KMS-11 (cell line): ENCODE measurements around the gene USP34.

ENCODE experiments used
- H2AFZ ChIP-seq: fragments of 200-600 bp; sonication (generic); 2 replicates; pipeline ENCODE4 v1.6.1; 2016; ENCODE audit warnings: antibody characterized with exemption, mixed run types, low read depth
- H3K27ac ChIP-seq: fragments of 200-600 bp; sonication (generic); 2 replicates; pipeline ENCODE4 v1.6.1; 2016; ENCODE audit warnings: mild to moderate bottlenecking, mixed run types
- H3K27me3 ChIP-seq: fragments of 200-600 bp; sonication (generic); 2 replicates; pipeline ENCODE4 v1.6.1; 2017; ENCODE audit warnings: mild to moderate bottlenecking, low read depth, mixed run types, moderate library complexity; ENCODE audit not compliant: insufficient read depth
- H3K36me3 ChIP-seq: fragments of 200-600 bp; sonication (generic); 2 replicates; pipeline ENCODE4 v1.6.1; 2017; ENCODE audit warnings: mild to moderate bottlenecking, mixed run types; ENCODE audit not compliant: insufficient read depth
- H3K4me1 ChIP-seq: fragments of 200-600 bp; sonication (generic); 2 replicates; pipeline ENCODE4 v1.6.1; 2016; ENCODE audit warnings: mild to moderate bottlenecking, low read depth, mixed run types; ENCODE audit not compliant: poor library complexity, severe bottlenecking
- H3K4me2 ChIP-seq: fragments of 200-600 bp; sonication (generic); 2 replicates; pipeline ENCODE4 v1.7.0; 2016; ENCODE audit warnings: mild to moderate bottlenecking, mixed run types
- H3K4me3 ChIP-seq: fragments of 200-600 bp; sonication (generic); IDR thresholded peaks from 2 replicates; pipeline ENCODE4 v1.6.1; 2017; ENCODE audit warnings: low read depth, low read length, mixed read lengths; ENCODE audit not compliant: insufficient read depth
- H3K79me2 ChIP-seq: fragments of 200-600 bp; sonication (generic); 2 replicates; pipeline ENCODE4 v1.6.1; 2016; ENCODE audit warnings: low read depth, mixed run types; ENCODE audit not compliant: insufficient read depth
- H3K9ac ChIP-seq: fragments of 200-600 bp; sonication (generic); 2 replicates; pipeline ENCODE4 v1.6.1; 2016; ENCODE audit warnings: mild to moderate bottlenecking, mixed run types
- H4K20me1 ChIP-seq: fragments of 200-600 bp; sonication (generic); 2 replicates; pipeline ENCODE4 v1.6.1; 2016; ENCODE audit warnings: mild to moderate bottlenecking, mixed run types; ENCODE audit not compliant: insufficient read depth
- CTCF ChIP-seq: fragments of 200-600 bp; sonication (generic); conservative IDR thresholded peaks from 2 replicates; pipeline ENCODE4 v1.6.1; 2017; ENCODE audit warnings: low read depth, mild to moderate bottlenecking, antibody characterized with exemption, low read length, moderate library complexity, mixed read lengths

USP34 gene

DNA sequence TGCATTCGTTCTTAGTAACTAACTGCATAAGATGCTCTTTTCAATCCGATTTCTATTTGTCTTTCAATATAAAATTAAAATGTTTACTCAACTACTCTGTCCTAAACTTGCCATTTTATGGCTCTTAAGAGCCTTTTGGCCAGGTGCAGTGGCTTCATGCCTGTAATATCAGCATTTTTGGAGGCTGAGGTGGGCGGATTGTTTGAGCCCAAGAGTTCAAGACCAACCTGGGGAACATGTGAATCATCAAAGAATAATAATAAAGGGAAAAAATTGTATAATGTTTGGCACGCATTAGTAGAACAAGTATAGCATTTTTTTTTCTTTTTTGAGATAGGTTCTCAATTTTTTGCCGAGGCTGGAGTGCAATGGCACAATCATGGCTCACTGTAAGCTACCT lies 216.4 kb downstream of the USP34 start:
- Histone ChIP-seq H3K79me2 (no peaks in the 10 kb centered on the region), H4K20me1 (no peaks in the 10 kb centered on the region), H3K27me3 (no peaks in the 10 kb centered on the region), H2AFZ (no peak overlapping the region), H3K27ac (no peak overlapping the region), H3K4me3 (no peak overlapping the region), H3K4me2 (no peak overlapping the region), H3K4me1 (no peaks in the 10 kb centered on the region), H3K36me3 (peaks cover 4% of the 10 kb centered on the region; the same call in 1 of the 2 replicates), H3K9ac (no peak overlapping the region)
- TF ChIP-seq CTCF, result no peak

GRCh38 chr2:61253136-61253535 lies 217.8 kb downstream of the USP34 start:
- no peaks in the 10 kb centered on the region for H3K79me2 ChIP-seq
- H3K27ac ChIP-seq, result no peak overlapping the region
- no peak overlapping the region for H3K4me2 ChIP-seq
- H3K9ac ChIP-seq, result no peak overlapping the region
- H3K27me3 ChIP-seq, result no peaks in the 10 kb centered on the region
- H3K4me3 ChIP-seq, result no peak overlapping the region
- peaks cover 4% of the 10 kb centered on the region; the same call in 1 of the 2 replicates for H3K36me3 ChIP-seq
- H2AFZ ChIP-seq, result no peak overlapping the region
- H4K20me1 ChIP-seq, result no peaks in the 10 kb centered on the region
- H3K4me1 ChIP-seq, result no peaks in the 10 kb centered on the region
- no peak for TF ChIP-seq CTCF

GRCh38 chr2:61252031-61252430 lies 218.9 kb downstream of the USP34 start:
- TF ChIP-seq CTCF, result no peak
- Histone ChIP-seq H3K36me3 (peaks cover under 1% of the 10 kb centered on the region; the same call in 1 of the 2 replicates), H3K27ac (no peak overlapping the region), H3K4me3 (no peak overlapping the region), H4K20me1 (no peaks in the 10 kb centered on the region), H3K4me1 (no peaks in the 10 kb centered on the region), H2AFZ (no peak overlapping the region), H3K9ac (no peak overlapping the region), H3K79me2 (no peaks in the 10 kb centered on the region), H3K4me2 (no peak overlapping the region), H3K27me3 (no peaks in the 10 kb centered on the region)

DNA sequence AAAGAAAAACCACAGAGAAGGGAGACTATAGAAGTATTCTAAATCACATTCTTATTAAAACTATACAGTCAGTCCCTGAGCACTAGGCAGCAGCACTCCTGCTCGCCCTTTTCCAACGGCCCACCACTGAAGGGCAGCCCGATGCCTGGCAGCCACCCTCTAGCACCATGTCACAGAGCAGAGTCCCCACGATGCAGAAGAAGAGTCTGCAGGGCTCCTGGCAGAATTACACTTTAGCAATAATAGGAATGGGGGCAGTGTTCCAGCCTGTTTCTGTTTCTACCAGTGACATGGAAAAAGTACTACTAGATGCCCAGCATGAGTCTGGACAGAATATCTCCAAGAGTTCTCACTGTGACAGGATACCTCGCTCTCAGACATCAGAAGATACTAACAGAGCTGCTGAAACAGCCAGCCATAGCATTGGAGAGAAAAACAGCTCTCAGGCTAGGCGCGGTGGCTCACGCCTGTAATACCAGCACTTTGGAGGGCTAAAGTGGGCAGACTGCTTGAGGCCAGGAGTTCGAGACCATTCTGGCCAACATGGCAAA lies 221.3 kb downstream of the USP34 start:
- Histone ChIP-seq H2AFZ (no peak overlapping the region), H3K36me3 (no peaks in the 10 kb centered on the region), H3K4me2 (no peak overlapping the region), H3K27ac (no peak overlapping the region), H3K27me3 (no peaks in the 10 kb centered on the region), H3K4me1 (no peaks in the 10 kb centered on the region), H3K4me3 (no peak overlapping the region), H3K79me2 (no peaks in the 10 kb centered on the region), H4K20me1 (no peaks in the 10 kb centered on the region), H3K9ac (no peak overlapping the region)
- no peak for TF ChIP-seq CTCF
